Neural crest cell (in vitro differentiated cells): Measurements from ENCODE around the gene IKZF2. TPM values are rescaled to one million over a fixed set of nuclear protein-coding genes. Genes with fewer than 3 reads are reported as not detected.

ENCODE experiments used
- DNase-seq: peaks from one replicate; pipeline ENCODE4 v3.0.0; 2021; ENCODE audit warnings: low read depth, mixed read lengths, low spot score
- H3K27ac Mint-ChIP-seq: one replicate; pipeline ENCODE4 v1.8.0; 2021; ENCODE audit warnings: mild to moderate bottlenecking, mixed read lengths; ENCODE audit not compliant: unreplicated experiment
- H3K27me3 Mint-ChIP-seq: 2 replicates; pipeline ENCODE4 v1.8.0; 2021; ENCODE audit warnings: low read depth, mild to moderate bottlenecking, mixed read lengths
- H3K36me3 Mint-ChIP-seq: 2 replicates; pipeline ENCODE4 v1.8.0; 2021; ENCODE audit warnings: low read depth, mild to moderate bottlenecking, mixed read lengths
- H3K4me1 Mint-ChIP-seq: 2 replicates; pipeline ENCODE4 v1.8.0; 2021; ENCODE audit warnings: mixed read lengths
- H3K4me3 Mint-ChIP-seq: one replicate; pipeline ENCODE4 v1.8.0; 2021; ENCODE audit warnings: mild to moderate bottlenecking, mixed read lengths
- H3K9me3 Mint-ChIP-seq: 2 replicates; pipeline ENCODE4 v1.8.0; 2021; ENCODE audit warnings: mixed read lengths
- CTCF ChIP-seq: fragments of 200-600 bp; sonication (generic); conservative IDR thresholded peaks from 2 replicates; pipeline ENCODE4 v1.5.0; 2021; ENCODE audit warnings: antibody characterized with exemption, mild to moderate bottlenecking
- total RNA-seq: library from RNA; stranded (reverse); gene quantifications from 2 replicates; pipeline ENCODE4 v1.2.1, GENCODE V29; 2021

IKZF2 gene
- total RNA-seq, 1 donor from 2014 or later, result 7.3 TPM

GRCh38 chr2:212953170-212953920 is 198.1 kb downstream of the IKZF2 start:
- H3K27ac Mint-ChIP-seq, result no peak overlapping the region
- no peaks in the 10 kb centered on the region for H3K4me1 Mint-ChIP-seq
- H3K9me3 Mint-ChIP-seq, result peaks cover 3% of the 10 kb centered on the region
- no peaks in the 10 kb centered on the region for H3K36me3 Mint-ChIP-seq
- TF ChIP-seq CTCF, result no peak
- no peak for DNase-seq
- H3K4me3 Mint-ChIP-seq, result no peak overlapping the region
- no peaks in the 10 kb centered on the region for H3K27me3 Mint-ChIP-seq

- no peak for TF ChIP-seq CTCF
- Mint-ChIP-seq H3K27ac (no peak overlapping the region), H3K9me3 (peaks cover 3% of the 10 kb centered on the region), H3K27me3 (no peaks in the 10 kb centered on the region), H3K4me3 (no peak overlapping the region), H3K36me3 (no peaks in the 10 kb centered on the region), H3K4me1 (no peaks in the 10 kb centered on the region)
- DNase-seq, result no peak
Measured at GRCh38 chr2:212949786-212950185, 201.6 kb downstream of the IKZF2 start.

Other genes starting within 250 kb of the IKZF2 start
- gene SPAG16, start 132.9 kb upstream of the IKZF2 start, total RNA-seq, result 28.8 and 29.0 TPM in 2 replicates